DND-41 (cell line): ENCODE data around the gene MAP3K5.

Source experiments
- ATAC-seq: fragments of 200-7000 bp; cut with Tn5 transposase; 3 replicates; pipeline ENCODE4 v1.9.1; 2021; ENCODE audit warnings: low read depth; ENCODE audit not compliant: insufficient read depth
- DNase-seq: peaks from one replicate; pipeline ENCODE4 v3.0.0-alpha.2; 2020
- H2AFZ ChIP-seq: 2 replicates; pipeline ENCODE4 v1.6.0; 2012; ENCODE audit warnings: low read depth, low read length
- H3K27ac ChIP-seq: 2 replicates; pipeline ENCODE4 v1.5.1; 2012; ENCODE audit warnings: low read length, inconsistent platforms
- H3K27me3 ChIP-seq: fragments of 200-600 bp; sonication (generic); 2 replicates; pipeline ENCODE4 v1.6.0; 2012; ENCODE audit warnings: low read length, mild to moderate bottlenecking, inconsistent platforms; ENCODE audit not compliant: insufficient read depth, poor library complexity
- H3K36me3 ChIP-seq: 2 replicates; pipeline ENCODE4 v1.5.1; 2012; ENCODE audit warnings: low read length, inconsistent platforms; ENCODE audit not compliant: insufficient read depth
- H3K4me1 ChIP-seq: 2 replicates; pipeline ENCODE4 v1.5.1; 2012; ENCODE audit warnings: mild to moderate bottlenecking, low read length; ENCODE audit not compliant: insufficient read depth
- H3K4me2 ChIP-seq: 2 replicates; pipeline ENCODE4 v1.6.0; 2012; ENCODE audit warnings: mild to moderate bottlenecking, moderate library complexity, low read length, inconsistent platforms; ENCODE audit not compliant: insufficient read depth
- H3K4me3 ChIP-seq, 2 experiments: fragments of 200-600 bp in 1 of 2; shearing (Covaris generic) in 1 of 2; 2 replicates each; pipeline ENCODE4 v1.5.1; 2012 to 2016; ENCODE audit warnings: inconsistent platforms in 2 of 2, low read length in 2 of 2, mild to moderate bottlenecking in 2 of 2, low read depth in 1 of 2, moderate library complexity in 1 of 2
- H3K79me2 ChIP-seq: 2 replicates; pipeline ENCODE4 v1.6.0; 2012; ENCODE audit warnings: low read length, inconsistent platforms; ENCODE audit not compliant: insufficient read depth
- H3K9ac ChIP-seq: 2 replicates; pipeline ENCODE4 v1.6.0; 2012; ENCODE audit warnings: low read depth, mild to moderate bottlenecking, inconsistent platforms, low read length, moderate library complexity
- H3K9me3 ChIP-seq: 2 replicates; pipeline ENCODE4 v1.5.1; 2012; ENCODE audit warnings: low read length, moderate library complexity, mild to moderate bottlenecking, inconsistent platforms; ENCODE audit not compliant: insufficient read depth, severe bottlenecking
- H4K20me1 ChIP-seq: 2 replicates; pipeline ENCODE4 v1.6.0; 2012; ENCODE audit warnings: low read length; ENCODE audit not compliant: insufficient read depth
- CTCF ChIP-seq: IDR thresholded peaks from 2 replicates; pipeline ENCODE4 v1.5.1; 2012; ENCODE audit warnings: borderline replicate concordance, low read length, moderate library complexity, mild to moderate bottlenecking; ENCODE audit not compliant: poor library complexity, severe bottlenecking; ENCODE audit errors: extremely low read depth
- EZH2 ChIP-seq: IDR thresholded peaks from 3 replicates; pipeline ENCODE4 v1.6.1; 2012; ENCODE audit warnings: borderline replicate concordance, low read depth, mild to moderate bottlenecking, moderate library complexity, low read length, inconsistent platforms; ENCODE audit not compliant: severe bottlenecking

Gene MAP3K5

GRCh38 chr6:136633355-136633754 is 158.9 kb downstream of the MAP3K5 start:
- ATAC-seq (no peak), DNase-seq (no peak)
- no peaks in the 10 kb centered on the region for H3K27me3 ChIP-seq
- TF ChIP-seq EZH2 (no peak), CTCF (no peak)
- H3K9me3 ChIP-seq: no peaks in the 10 kb centered on the region
- H3K27ac ChIP-seq: no peak overlapping the region
- no peaks in the 10 kb centered on the region for H4K20me1 ChIP-seq
- no peaks in the 10 kb centered on the region for H3K79me2 ChIP-seq
- H2AFZ ChIP-seq: no peak overlapping the region
- no peak overlapping the region for H3K9ac ChIP-seq
- H3K4me2 ChIP-seq: no peak overlapping the region
- H3K4me1 ChIP-seq: no peaks in the 10 kb centered on the region
- H3K4me3 ChIP-seq: no peak overlapping the region
- no peaks in the 10 kb centered on the region for H3K36me3 ChIP-seq

GRCh38 chr6:136628996-136629395 is 163.3 kb downstream of the MAP3K5 start:
- Histone ChIP-seq H3K4me3 (no peak overlapping the region), H3K27ac (no peak overlapping the region), H3K4me2 (no peak overlapping the region), H3K27me3 (no peaks in the 10 kb centered on the region), H3K36me3 (no peaks in the 10 kb centered on the region), H2AFZ (no peak overlapping the region), H3K79me2 (no peaks in the 10 kb centered on the region), H3K4me1 (no peaks in the 10 kb centered on the region), H4K20me1 (no peaks in the 10 kb centered on the region), H3K9me3 (no peaks in the 10 kb centered on the region), H3K9ac (no peak overlapping the region)
- no peak for TF ChIP-seq EZH2
- TF ChIP-seq CTCF: no peak
- no peak for ATAC-seq
- no peak for DNase-seq

GRCh38 chr6:136627191-136627590 is 165.1 kb downstream of the MAP3K5 start:
- Histone ChIP-seq H3K4me1 (no peaks in the 10 kb centered on the region), H3K36me3 (no peaks in the 10 kb centered on the region), H3K4me3 (no peak overlapping the region), H3K9me3 (no peaks in the 10 kb centered on the region), H3K9ac (no peak overlapping the region), H3K79me2 (no peaks in the 10 kb centered on the region), H4K20me1 (no peaks in the 10 kb centered on the region), H3K27me3 (no peaks in the 10 kb centered on the region), H3K4me2 (no peak overlapping the region), H2AFZ (no peak overlapping the region), H3K27ac (no peak overlapping the region)
- TF ChIP-seq EZH2: no peak
- no peak for ATAC-seq
- no peak for DNase-seq

- TF ChIP-seq EZH2 (no peak), CTCF (no peak)
- Histone ChIP-seq H3K79me2 (no peaks in the 10 kb centered on the region), H3K9me3 (no peaks in the 10 kb centered on the region), H3K36me3 (no peaks in the 10 kb centered on the region), H3K4me2 (no peak overlapping the region), H3K9ac (no peak overlapping the region), H3K27me3 (no peaks in the 10 kb centered on the region), H2AFZ (no peak overlapping the region), H3K27ac (no peak overlapping the region), H4K20me1 (no peaks in the 10 kb centered on the region), H3K4me1 (no peaks in the 10 kb centered on the region), H3K4me3 (no peak overlapping the region)
- DNase-seq: no peak
- ATAC-seq: no peak
Observed at GRCh38 chr6:136625293-136625692, 167.0 kb downstream of the MAP3K5 start.
